Gastrocnemius medialis (tissue), 4 donors: Measurements from ENCODE around the gene TAAR1.

Source experiments
- CTCF ChIP-seq, 5 experiments: fragments of 450-650 bp in 3 of 5; fragments of 200-600 bp in 2 of 5; sonication (generic) in 2 of 5; IDR thresholded peaks in 4 of 5; conservative IDR thresholded peaks in 1 of 5; 1 replicate in 4 of 5; 2 replicates in 1 of 5; pipeline ENCODE4 v1.5.1; 2016 to 2019; ENCODE audit warnings: antibody characterized with exemption in 5 of 5, mild to moderate bottlenecking in 3 of 5, moderate library complexity in 3 of 5
- POLR2A ChIP-seq, 2 donors: fragments of 450-650 bp; IDR thresholded peaks; one replicate each; pipeline ENCODE4 v1.6.1; 2017; ENCODE audit warnings: antibody characterized with exemption in 2 of 2, mild to moderate bottlenecking in 2 of 2, moderate library complexity in 2 of 2

GRCh38 chr6:132673376-132674094, 14.6 kb upstream of the TAAR1 start:
- no peak for TF ChIP-seq CTCF (IDR thresholded peaks at IDR 0.05 in 4 of 5, conservative IDR thresholded peaks at IDR 0.05 in 1 of 5)
- no peak for TF ChIP-seq POLR2A (IDR thresholded peaks at IDR 0.05)
